H1 (cell line): ENCODE data around the gene DDX53. TPM values are rescaled to one million over a fixed set of nuclear protein-coding genes. Genes with fewer than 3 reads are reported as not detected.

Experiments
- CTCF ChIA-PET: fragments of 300-600 bp; sonication (Branson Sonifier 250); formaldehyde crosslinking; loops from one replicate; lab custom pipeline; 2021; ENCODE audit not compliant: partially characterized antibody; lab: Charles Lee
- POLR2A ChIA-PET: fragments of 300-600 bp; sonication (Branson Sonifier 250); formaldehyde crosslinking; loops from one replicate; lab custom pipeline; 2021; ENCODE audit warnings: inconsistent platforms; ENCODE audit not compliant: partially characterized antibody; lab: Charles Lee
- DNase-seq, 2 experiments: peaks; one replicate each; pipeline versions ENCODE4 v3.0.0 to v3.0.0-alpha.2; 2010 to 2022; ENCODE audit warnings: low spot score in 2 of 2, low read depth in 1 of 2, mixed read lengths in 1 of 2
- FAIRE-seq: peaks from 2 replicates; lab custom pipeline; 2011; peaks lifted over from hg19 to GRCh38; lab: Jason Lieb, UNC
- H2AFZ ChIP-seq: 2 replicates; pipeline ENCODE4 v1.8.1; 2012; ENCODE audit warnings: low read length, inconsistent platforms
- H2AK5ac ChIP-seq: 2 replicates; pipeline ENCODE4 v1.6.1; 2013; ENCODE audit warnings: low read depth, low read length
- H2BK120ac ChIP-seq: replicated peaks from 2 replicates; pipeline ENCODE3; 2013; ENCODE audit warnings: low read depth, low read length, inconsistent platforms
- H2BK12ac ChIP-seq: 2 replicates; pipeline ENCODE4 v1.6.1; 2013; ENCODE audit warnings: low read depth, low read length
- H2BK15ac ChIP-seq: 2 replicates; pipeline ENCODE4 v1.6.1; 2013; ENCODE audit warnings: low read length
- H2BK20ac ChIP-seq: 2 replicates; pipeline ENCODE4 v1.6.1; 2013; ENCODE audit warnings: low read length
- H2BK5ac ChIP-seq: 2 replicates; pipeline ENCODE4 v1.6.1; 2013; ENCODE audit warnings: low read depth, low read length
- H3K14ac ChIP-seq: 2 replicates; pipeline ENCODE4 v1.6.1; 2013; ENCODE audit warnings: inconsistent platforms; ENCODE audit not compliant: insufficient read length
- H3K18ac ChIP-seq: 2 replicates; pipeline ENCODE4 v1.6.1; 2013; ENCODE audit warnings: low read length; ENCODE audit errors: extremely low read depth
- H3K23ac ChIP-seq: 2 replicates; pipeline ENCODE4 v1.6.1; 2013; ENCODE audit warnings: inconsistent platforms; ENCODE audit not compliant: insufficient read length
- H3K23me2 ChIP-seq: 2 replicates; pipeline ENCODE4 v1.6.1; 2013; ENCODE audit warnings: low read depth, low read length
- H3K27ac ChIP-seq: 2 replicates; pipeline ENCODE4 v1.6.1; 2011; ENCODE audit warnings: low read depth, low read length, inconsistent platforms
- H3K27me3 ChIP-seq, 4 experiments: replicated peaks in 1 of 4; 1 replicate in 1 of 4; 2 replicates in 3 of 4; pipeline versions ENCODE4 v1.6.1 to v1.8.1; 2011 to 2013; ENCODE audit warnings: low read length in 3 of 4, mild to moderate bottlenecking in 3 of 4, inconsistent platforms in 2 of 4, mixed read lengths in 2 of 4, moderate library complexity in 1 of 4; ENCODE audit not compliant: control insufficient read depth in 3 of 4, insufficient read depth in 3 of 4; ENCODE audit errors: extremely low read depth in 1 of 4
- H3K36me3 ChIP-seq, 4 experiments: 2 replicates each; pipeline versions ENCODE4 v1.6.1 to v1.8.1; 2011 to 2013; ENCODE audit warnings: mild to moderate bottlenecking in 4 of 4, low read length in 3 of 4, moderate library complexity in 2 of 4, control low read depth in 1 of 4, inconsistent platforms in 1 of 4; ENCODE audit not compliant: insufficient read depth in 4 of 4, control insufficient read depth in 2 of 4
- H3K4ac ChIP-seq: replicated peaks from 2 replicates; pipeline ENCODE3; 2013; ENCODE audit warnings: low read length, low read depth, mixed read lengths, inconsistent platforms; ENCODE audit not compliant: insufficient read length
- H3K4me1 ChIP-seq, 4 experiments: replicated peaks in 1 of 4; 1 replicate in 1 of 4; 2 replicates in 3 of 4; pipeline versions ENCODE4 v1.6.1 to v1.8.1; 2011 to 2013; ENCODE audit warnings: low read length in 3 of 4, inconsistent platforms in 2 of 4, mixed read lengths in 1 of 4; ENCODE audit not compliant: insufficient read depth in 4 of 4, control insufficient read depth in 3 of 4
- H3K4me2 ChIP-seq, 2 experiments: 2 replicates each; pipeline versions ENCODE4 v1.6.1 to v1.8.1; 2011 to 2013; ENCODE audit warnings: low read depth in 2 of 2, low read length in 2 of 2, control low read depth in 1 of 2, inconsistent platforms in 1 of 2, mild to moderate bottlenecking in 1 of 2; ENCODE audit not compliant: insufficient read depth in 1 of 2
- H3K4me3 ChIP-seq, 4 experiments: fragments of 200-600, 300-600 bp in 1 of 4; sonication (generic), shearing (Covaris generic), sonication (Bioruptor Twin) in 1 of 4; 2 replicates each; pipeline versions ENCODE4 v1.5.1 to v1.8.1; 2011 to 2016; ENCODE audit warnings: low read length in 4 of 4, low read depth in 3 of 4, control low read depth in 2 of 4, inconsistent platforms in 2 of 4, mild to moderate bottlenecking in 2 of 4, mixed read lengths in 1 of 4, moderate library complexity in 1 of 4; ENCODE audit not compliant: insufficient read depth in 2 of 4; ENCODE audit errors: extremely low read depth in 1 of 4
- H3K56ac ChIP-seq: replicated peaks from 2 replicates; pipeline ENCODE3; 2013; ENCODE audit warnings: low read depth, mild to moderate bottlenecking, mixed read lengths, low read length, inconsistent platforms; ENCODE audit not compliant: insufficient read length
- H3K79me1 ChIP-seq: 2 replicates; pipeline ENCODE4 v1.6.1; 2013; ENCODE audit warnings: low read depth, low read length, control low read depth
- H3K79me2 ChIP-seq, 2 experiments: 2 replicates each; pipeline versions ENCODE4 v1.6.1 to v1.8.1; 2012 to 2013; ENCODE audit warnings: low read length in 2 of 2, mild to moderate bottlenecking in 2 of 2, inconsistent platforms in 1 of 2; ENCODE audit not compliant: insufficient read depth in 2 of 2, control insufficient read depth in 1 of 2
- H3K9ac ChIP-seq, 4 experiments: replicated peaks in 1 of 4; 1 replicate in 1 of 4; 2 replicates in 3 of 4; pipeline versions ENCODE4 v1.6.1 to v1.8.1; 2011 to 2013; ENCODE audit warnings: low read depth in 3 of 4, low read length in 3 of 4, control low read depth in 2 of 4, mild to moderate bottlenecking in 2 of 4, moderate library complexity in 2 of 4, inconsistent platforms in 1 of 4; ENCODE audit errors: extremely low read depth in 1 of 4
- H3K9me3 ChIP-seq, 2 experiments: 2 replicates each; pipeline versions ENCODE4 v1.6.1 to v1.8.1; 2012 to 2013; ENCODE audit warnings: mild to moderate bottlenecking in 2 of 2, moderate library complexity in 2 of 2, control low read depth in 1 of 2, inconsistent platforms in 1 of 2, low read depth in 1 of 2, low read length in 1 of 2, mixed read lengths in 1 of 2; ENCODE audit not compliant: insufficient read depth in 2 of 2
- H4K20me1 ChIP-seq, 2 experiments: replicated peaks in 1 of 2; 2 replicates each; pipeline versions ENCODE3 to v1.8.1; 2011 to 2013; ENCODE audit warnings: inconsistent platforms in 2 of 2, low read length in 2 of 2, mild to moderate bottlenecking in 1 of 2; ENCODE audit not compliant: insufficient read depth in 2 of 2, control insufficient read depth in 1 of 2
- H4K5ac ChIP-seq: 2 replicates; pipeline ENCODE4 v1.6.1; 2013; ENCODE audit warnings: low read length, low read depth, mixed read lengths, inconsistent platforms; ENCODE audit not compliant: insufficient read length
- H4K8ac ChIP-seq: 2 replicates; pipeline ENCODE4 v1.8.0; 2013; ENCODE audit warnings: mild to moderate bottlenecking, moderate library complexity, low read length, inconsistent platforms; ENCODE audit not compliant: insufficient read depth; ENCODE audit errors: extremely low read depth
- H4K91ac ChIP-seq: replicated peaks from 2 replicates; pipeline ENCODE3; 2013; ENCODE audit warnings: low read length, mixed read lengths, inconsistent platforms; ENCODE audit not compliant: insufficient read length
- CBX8 ChIP-seq: fragments of 300-800, 300-1000 bp; sonication (generic); IDR thresholded peaks from 2 replicates; pipeline ENCODE4 v1.7.1; 2016; ENCODE audit warnings: low read depth, low read length, borderline replicate concordance
- CHD1 ChIP-seq: IDR thresholded peaks from 2 replicates; pipeline ENCODE4 v1.6.1; 2012; ENCODE audit warnings: low read depth, low read length, improper control_type of control experiment
- CREB1 ChIP-seq: IDR thresholded peaks from 2 replicates; pipeline ENCODE4 v1.6.1; 2012; ENCODE audit warnings: inconsistent platforms
- CTBP2 ChIP-seq: IDR thresholded peaks from 2 replicates; pipeline ENCODE4 v1.7.0; 2011; ENCODE audit warnings: borderline replicate concordance, mild to moderate bottlenecking, moderate library complexity, mixed read lengths, low read length; ENCODE audit not compliant: insufficient read depth, insufficient read length
- RBBP5 ChIP-seq: IDR thresholded peaks from 2 replicates; pipeline ENCODE4 v1.7.1; 2012; ENCODE audit warnings: low read depth, mild to moderate bottlenecking, inconsistent platforms, low read length, moderate library complexity, borderline replicate concordance
- SP1 ChIP-seq: IDR thresholded peaks from 2 replicates; pipeline ENCODE4 v1.6.1; 2011; ENCODE audit warnings: low read depth, low read length
- TCF12 ChIP-seq: IDR thresholded peaks from 2 replicates; pipeline ENCODE4 v1.6.1; 2011; ENCODE audit warnings: low read depth, mild to moderate bottlenecking, low read length
- YY1 ChIP-seq: IDR thresholded peaks from 2 replicates; pipeline ENCODE4 v1.6.1; 2011; ENCODE audit warnings: low read depth, mild to moderate bottlenecking, low read length
- ZNF274 ChIP-seq: IDR thresholded peaks from 2 replicates; pipeline ENCODE4 v1.7.0; 2012; ENCODE audit warnings: low read length, borderline replicate concordance; ENCODE audit errors: extremely low read depth
- WGBS, 2 experiments: shearing (Covaris generic) in 1 of 2; methylation state at CpG; one replicate each; pipeline versions ENCODE4 v1.1.6 to v1.1.7; 2013 to 2015; ENCODE audit warnings: low lambda C conversion rate in 2 of 2, mixed read lengths in 2 of 2, inconsistent platforms in 1 of 2, low coverage in 1 of 2, missing lambda C conversion rate in 1 of 2; ENCODE audit not compliant: insufficient replicate concordance in 2 of 2, insufficient coverage in 1 of 2, insufficient read length in 1 of 2; ENCODE audit errors: extremely low coverage in 1 of 2, missing lambda C conversion rate in 1 of 2; 5-methylcytosine and 5-hydroxymethylcytosine counted together
- polyA plus RNA-seq, 7 experiments: library from polyadenylated mRNA; depleted of rRNA in 3 of 7; stranded (reverse) in 5 of 7; unstranded in 2 of 7; fragments of >200 nt in 5 of 7; fragments of 200-250 nt in 2 of 7; gene quantifications; 1 replicate in 5 of 7; 2 replicates in 1 of 7; 4 replicates in 1 of 7; pipeline versions ENCODE4 v1.2.1 to v1.2.3, GENCODE V29; 2011 to 2013; ENCODE audit warnings: missing spikeins in 2 of 7, mixed read lengths in 2 of 7
- total RNA-seq: library from RNA; stranded (reverse); fragmentation: NEBNext Ultra II Directional; extraction: Animal tissue kit (Norgen Biotek cat#: 25700); gene quantifications from 2 replicates; pipeline ENCODE4 v1.2.1, GENCODE V29; 2021
- TF ChIP-seq, protein P1 (sequence below): IDR thresholded peaks from 2 replicates; pipeline ENCODE4 v1.6.1; 2012; ENCODE audit warnings: low read length, inconsistent platforms

The DDX53 gene
- total and polyA plus RNA-seq, 2 of the 8 experiments (the other 6 are each of a cell fraction or from before 2014, with no cell fraction given) = not detected

DNA sequence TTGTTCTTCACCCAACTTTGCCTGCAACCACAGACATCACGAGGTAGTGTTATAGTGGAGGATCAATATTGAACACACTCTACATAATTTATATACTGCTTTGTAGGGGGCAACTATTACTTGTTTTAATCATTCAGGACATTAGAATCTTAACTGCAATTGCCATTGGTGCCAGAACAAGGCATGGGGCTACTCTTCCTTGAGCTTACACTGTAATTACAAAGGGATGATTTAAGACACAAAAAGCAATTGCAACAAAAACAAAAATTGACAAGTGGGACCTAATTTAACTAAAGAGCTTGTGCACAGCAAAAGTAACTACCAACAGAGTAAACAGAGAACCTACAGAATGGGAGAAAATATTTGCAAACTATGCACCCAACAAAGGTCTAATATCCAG, 24.0 kb upstream of the DDX53 start:
- Histone ChIP-seq H2BK5ac (no peak overlapping the region), H3K23me2 (no peaks in the 10 kb centered on the region), H3K27me3 (no peaks in the 10 kb centered on the region), H3K14ac (no peak overlapping the region), H2BK20ac (no peak overlapping the region), H3K56ac (no peak overlapping the region), H2BK15ac (no peak overlapping the region), H4K91ac (no peak overlapping the region), H2BK120ac (no peak overlapping the region), H3K18ac (no peak overlapping the region), H4K20me1 (no peaks in the 10 kb centered on the region), H3K9me3 (no peaks in the 10 kb centered on the region), H3K36me3 (no peaks in the 10 kb centered on the region), H3K23ac (no peak overlapping the region), H3K9ac (no peak overlapping the region), H3K4me2 (no peak overlapping the region), H2AFZ (no peak overlapping the region), H3K4ac (no peak overlapping the region), H2BK12ac (no peak overlapping the region)
- no peak for FAIRE-seq
- whole genome bisulfite sequencing, 2 experiments = 100% methylated on average over 1 of the region's 1 CpG; no CpG with 5 or more reads in 1 of the 2 experiments
- TF ChIP-seq, protein P1, sequence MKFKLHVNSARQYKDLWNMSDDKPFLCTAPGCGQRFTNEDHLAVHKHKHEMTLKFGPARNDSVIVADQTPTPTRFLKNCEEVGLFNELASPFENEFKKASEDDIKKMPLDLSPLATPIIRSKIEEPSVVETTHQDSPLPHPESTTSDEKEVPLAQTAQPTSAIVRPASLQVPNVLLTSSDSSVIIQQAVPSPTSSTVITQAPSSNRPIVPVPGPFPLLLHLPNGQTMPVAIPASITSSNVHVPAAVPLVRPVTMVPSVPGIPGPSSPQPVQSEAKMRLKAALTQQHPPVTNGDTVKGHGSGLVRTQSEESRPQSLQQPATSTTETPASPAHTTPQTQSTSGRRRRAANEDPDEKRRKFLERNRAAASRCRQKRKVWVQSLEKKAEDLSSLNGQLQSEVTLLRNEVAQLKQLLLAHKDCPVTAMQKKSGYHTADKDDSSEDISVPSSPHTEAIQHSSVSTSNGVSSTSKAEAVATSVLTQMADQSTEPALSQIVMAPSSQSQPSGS = no peak
- no peak for TF ChIP-seq CHD1
- no peak for TF ChIP-seq TCF12
- no peak for TF ChIP-seq RBBP5
- no peak for TF ChIP-seq YY1
- no peak for TF ChIP-seq CREB1
- TF ChIP-seq SP1 = no peak
- no peak for TF ChIP-seq CBX8
- TF ChIP-seq ZNF274 = no peak
- no peak for TF ChIP-seq CTBP2
- TF ChIP-seq, all 59 proteins: peak for 0
- Histone ChIP-seq H3K79me2 (no peaks in the 10 kb centered on the region), H2AK5ac (no peak overlapping the region), H3K4me3 (no peak overlapping the region), H4K5ac (no peak overlapping the region), H4K8ac (no peak overlapping the region), H3K27ac (no peak overlapping the region), H3K79me1 (no peaks in the 10 kb centered on the region), H3K4me1 (no peaks in the 10 kb centered on the region)
- CTCF ChIA-PET = interaction anchor here (0.6 to 0.8 kb wide), 2 partner anchors 11 kb away, joined by 3 to 4 read pairs; no protein-coding TSS in a partner anchor
- POLR2A ChIA-PET = no interaction called here
- no peak for DNase-seq
